B cell (primary cell): Measurements from ENCODE around the gene PREX1. TPM values are rescaled to one million over a fixed set of nuclear protein-coding genes. Genes with fewer than 3 reads are reported as not detected.
"Not testable (repeated sequence)": the region's sequence is repeated elsewhere in the genome, so short reads cannot be mapped to it uniquely, and the experiment has no call there.

Experiments
- ATAC-seq: fragments of 200-7000 bp; cut with Tn5 transposase; one replicate; pipeline ENCODE4 v1.10.0; 2021; ENCODE audit warnings: low read depth, mild to moderate bottlenecking, moderate number of reproducible peaks, moderate library complexity
- CTCF ChIA-PET: fragments of 350-600 bp; sonication (Branson Sonifier 250); formaldehyde crosslinking; loops from one replicate; lab custom pipeline; 2021; ENCODE audit warnings: antibody characterized with exemption, inconsistent platforms; lab: Charles Lee
- POLR2A ChIA-PET: fragments of 350-600 bp; sonication (Branson Sonifier 250); formaldehyde crosslinking; loops from one replicate; lab custom pipeline; 2021; ENCODE audit warnings: antibody characterized with exemption; lab: Charles Lee
- DNase-seq: peaks from one replicate; pipeline ENCODE4 v3.0.0; 2013
- H2AFZ ChIP-seq: 2 replicates; pipeline ENCODE4 v1.6.1; 2012; ENCODE audit warnings: mild to moderate bottlenecking, low read depth, low read length; ENCODE audit not compliant: insufficient read depth, poor library complexity, severe bottlenecking
- H3K27ac ChIP-seq, 2 donors: 1 replicate in 1 of 2; 2 replicates in 1 of 2; pipeline ENCODE4 v1.5.1; 2012 to 2013; ENCODE audit warnings: low read length in 2 of 2, mild to moderate bottlenecking in 2 of 2, moderate library complexity in 1 of 2
- H3K27me3 ChIP-seq, 4 experiments: fragments of 200-600 bp in 1 of 4; sonication (generic) in 1 of 4; replicated peaks in 1 of 4; 1 replicate in 2 of 4; 2 replicates in 2 of 4; pipeline versions ENCODE4 v1.6.1 to v1.7.0; 2013 to 2016; ENCODE audit warnings: low read length in 3 of 4, mild to moderate bottlenecking in 2 of 4, mixed read lengths in 1 of 4, moderate library complexity in 1 of 4; ENCODE audit not compliant: insufficient read depth in 4 of 4, control insufficient read depth in 3 of 4; ENCODE audit errors: control extremely low read depth in 1 of 4
- H3K36me3 ChIP-seq, 2 experiments: replicated peaks in 1 of 2; 1 replicate in 1 of 2; 2 replicates in 1 of 2; pipeline versions ENCODE4 v1.6.1 to v1.7.1; 2013; ENCODE audit warnings: low read length in 1 of 2; ENCODE audit not compliant: insufficient read depth in 2 of 2, control insufficient read depth in 1 of 2; ENCODE audit errors: control extremely low read depth in 1 of 2, extremely low read depth in 1 of 2
- H3K4me1 ChIP-seq, 2 donors: fragments of 200-600 bp in 1 of 2; sonication (generic) in 1 of 2; 1 replicate in 1 of 2; 2 replicates in 1 of 2; pipeline versions ENCODE4 v1.5.1 to v1.6.1; 2013 to 2017; ENCODE audit warnings: low read length in 2 of 2; ENCODE audit not compliant: control insufficient read depth in 2 of 2, insufficient read depth in 2 of 2
- H3K4me2 ChIP-seq: replicated peaks from 2 replicates; pipeline ENCODE3; 2012; ENCODE audit warnings: mild to moderate bottlenecking, low read depth, low read length; ENCODE audit not compliant: poor library complexity, severe bottlenecking
- H3K4me3 ChIP-seq, 5 experiments: fragments of 200-600 bp in 1 of 5; sonication (generic) in 1 of 5; 1 replicate in 3 of 5; 2 replicates in 2 of 5; pipeline versions ENCODE4 v1.5.1 to v1.7.0; 2011 to 2016; ENCODE audit warnings: low read length in 4 of 5, mild to moderate bottlenecking in 4 of 5, low read depth in 2 of 5, control low read depth in 1 of 5, moderate library complexity in 1 of 5; ENCODE audit not compliant: insufficient read depth in 1 of 5; ENCODE audit errors: control extremely low read depth in 1 of 5, extremely low read depth in 1 of 5
- H3K79me2 ChIP-seq: fragments of 200-600 bp; sonication (generic); one replicate; pipeline ENCODE4 v1.6.0; 2016; ENCODE audit warnings: low read length; ENCODE audit not compliant: control insufficient read depth, insufficient read depth
- H3K9ac ChIP-seq: fragments of 200-600 bp; sonication (generic); 2 replicates; pipeline ENCODE4 v1.6.1; 2017; ENCODE audit warnings: mild to moderate bottlenecking, low read length, moderate library complexity
- H3K9me3 ChIP-seq, 3 donors: one replicate each; pipeline versions ENCODE4 v1.6.1 to v1.7.1; 2013; ENCODE audit warnings: low read length in 2 of 3; ENCODE audit not compliant: control insufficient read depth in 2 of 3, insufficient read depth in 1 of 3; ENCODE audit errors: control extremely low read depth in 1 of 3
- H4K20me1 ChIP-seq: 2 replicates; pipeline ENCODE4 v1.6.0; 2012; ENCODE audit warnings: mild to moderate bottlenecking, low read length; ENCODE audit not compliant: insufficient read depth, control insufficient read depth, poor library complexity, severe bottlenecking
- H3K27ac Mint-ChIP-seq: one replicate; pipeline ENCODE4 v1.8.0; 2021; ENCODE audit warnings: mixed read lengths
- H3K27me3 Mint-ChIP-seq: one replicate; pipeline ENCODE4 v1.8.0; 2021; ENCODE audit warnings: mixed read lengths
- H3K4me1 Mint-ChIP-seq: one replicate; pipeline ENCODE4 v1.8.0; 2021; ENCODE audit warnings: mixed read lengths
- H3K4me3 Mint-ChIP-seq: one replicate; pipeline ENCODE4 v1.8.0; 2021; ENCODE audit warnings: mixed read lengths
- H3K9me3 Mint-ChIP-seq: one replicate; pipeline ENCODE4 v1.8.0; 2022; ENCODE audit warnings: mixed read lengths; ENCODE audit not compliant: insufficient read depth
- EZH2 ChIP-seq: IDR thresholded peaks from 2 replicates; pipeline ENCODE4 v1.6.1; 2012; ENCODE audit warnings: borderline replicate concordance, low read depth, mild to moderate bottlenecking, moderate library complexity, low read length; ENCODE audit not compliant: insufficient read depth, poor library complexity, severe bottlenecking
- WGBS: methylation state at CpG from one replicate; pipeline ENCODE4 v1.1.5; 2013; ENCODE audit warnings: missing lambda C conversion rate; ENCODE audit not compliant: insufficient coverage; 5-methylcytosine and 5-hydroxymethylcytosine counted together
- intact Hi-C: fragments of 100-400 bp; cut with micrococcal nuclease; formaldehyde crosslinking; loops from one replicate; pipeline ENCODE4 v1.10.0; 2022
- polyA plus RNA-seq: library from polyadenylated mRNA; depleted of rRNA; stranded (reverse); fragments of >200 nt; gene quantifications from 2 replicates; pipeline ENCODE4 v1.2.3, GENCODE V29; 2012
- total RNA-seq, 2 donors: library from RNA; stranded (reverse); fragments of 120-200 nt in 1 of 2; gene quantifications; 1 replicate in 1 of 2; 2 replicates in 1 of 2; pipeline versions ENCODE4 v1.2.3 to v1.2.4, GENCODE V29; 2013 to 2022
- TF ChIP-seq, protein P1 (sequence below): fragments of 200-600 bp; IDR thresholded peaks from one replicate; pipeline ENCODE4 v1.8.0; 2022; ENCODE audit warnings: antibody characterized with exemption, mild to moderate bottlenecking

The PREX1 gene
- total and polyA plus RNA-seq, 2 donors (not counting 1 experiment from before 2014, with no cell fraction given): 79.1 to 99.4 TPM

DNA sequence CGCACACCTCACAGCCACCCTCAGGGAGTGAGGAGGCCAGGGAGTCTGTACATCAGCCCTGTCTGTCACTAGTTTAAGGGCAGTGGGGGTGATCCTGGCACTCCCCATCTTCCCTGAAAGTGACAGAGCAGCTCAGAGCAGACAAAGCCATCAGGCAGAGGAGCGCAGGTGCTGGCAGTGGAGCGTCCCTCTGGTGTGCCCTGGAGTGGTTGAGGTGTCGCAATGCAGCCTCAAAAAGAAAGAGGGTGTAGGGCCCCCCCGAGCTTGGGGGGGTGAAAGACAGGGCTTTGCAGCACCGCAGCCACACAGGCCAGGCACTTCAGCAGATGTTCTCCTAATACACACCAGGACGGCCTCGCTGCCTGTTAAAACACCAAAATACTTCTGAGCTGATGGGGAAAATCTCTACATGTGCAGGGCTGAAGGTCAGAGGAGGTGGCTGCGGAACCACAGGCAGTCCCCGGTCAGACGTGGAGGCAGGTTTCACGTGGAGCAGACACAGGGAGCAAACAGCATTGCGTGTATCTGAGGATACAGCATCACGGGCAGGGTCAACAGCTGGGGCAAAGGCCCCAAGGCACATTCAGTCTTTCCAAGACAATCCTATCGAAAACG, 69.5 kb downstream of the PREX1 start:
- Mint-ChIP-seq H3K9me3 (peaks cover 5% of the 10 kb centered on the region), H3K4me1 (peaks cover 88% of the 10 kb centered on the region), H3K4me3 (peak overlapping the region; percentile 52), H3K27ac (peak overlapping the region; percentile 91), H3K27me3 (no peaks in the 10 kb centered on the region)
- intact Hi-C loops: no loop called here
- peaks cover 56 to 83% of the 10 kb centered on the region in 2 donors for H3K4me1 ChIP-seq
- peak overlapping the region; percentile 0 to 80 for H3K27ac ChIP-seq
- CTCF ChIA-PET: no interaction called here
- ATAC-seq: no peak
- TF ChIP-seq, protein P1, sequence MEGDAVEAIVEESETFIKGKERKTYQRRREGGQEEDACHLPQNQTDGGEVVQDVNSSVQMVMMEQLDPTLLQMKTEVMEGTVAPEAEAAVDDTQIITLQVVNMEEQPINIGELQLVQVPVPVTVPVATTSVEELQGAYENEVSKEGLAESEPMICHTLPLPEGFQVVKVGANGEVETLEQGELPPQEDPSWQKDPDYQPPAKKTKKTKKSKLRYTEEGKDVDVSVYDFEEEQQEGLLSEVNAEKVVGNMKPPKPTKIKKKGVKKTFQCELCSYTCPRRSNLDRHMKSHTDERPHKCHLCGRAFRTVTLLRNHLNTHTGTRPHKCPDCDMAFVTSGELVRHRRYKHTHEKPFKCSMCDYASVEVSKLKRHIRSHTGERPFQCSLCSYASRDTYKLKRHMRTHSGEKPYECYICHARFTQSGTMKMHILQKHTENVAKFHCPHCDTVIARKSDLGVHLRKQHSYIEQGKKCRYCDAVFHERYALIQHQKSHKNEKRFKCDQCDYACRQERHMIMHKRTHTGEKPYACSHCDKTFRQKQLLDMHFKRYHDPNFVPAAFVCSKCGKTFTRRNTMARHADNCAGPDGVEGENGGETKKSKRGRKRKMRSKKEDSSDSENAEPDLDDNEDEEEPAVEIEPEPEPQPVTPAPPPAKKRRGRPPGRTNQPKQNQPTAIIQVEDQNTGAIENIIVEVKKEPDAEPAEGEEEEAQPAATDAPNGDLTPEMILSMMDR: no peak
- no peak for TF ChIP-seq EZH2
- H3K36me3 ChIP-seq: peaks cover 2 to 30% of the 10 kb centered on the region in 2 experiments
- H3K4me3 ChIP-seq: no peak overlapping the region
- no peaks in the 10 kb centered on the region for H3K27me3 ChIP-seq
- no peak overlapping the region for H2AFZ ChIP-seq
- peaks cover 99% of the 10 kb centered on the region for H3K79me2 ChIP-seq
- no peak overlapping the region for H3K9ac ChIP-seq
- H3K9me3 ChIP-seq: peaks cover 0 to 26% (median 15%) of the 10 kb centered on the region in 3 donors
- peak overlapping the region; percentile 13 for H3K4me2 ChIP-seq
- POLR2A ChIA-PET: interaction anchor here (1.3 kb wide), 1 partner anchor 69 kb away, joined by 3 read pairs; no protein-coding TSS in a partner anchor
- H4K20me1 ChIP-seq: peaks cover 59% of the 10 kb centered on the region
- 71% methylated on average over 12 of the region's 16 CpGs for WGBS
- DNase-seq: peak; percentile 51

DNA sequence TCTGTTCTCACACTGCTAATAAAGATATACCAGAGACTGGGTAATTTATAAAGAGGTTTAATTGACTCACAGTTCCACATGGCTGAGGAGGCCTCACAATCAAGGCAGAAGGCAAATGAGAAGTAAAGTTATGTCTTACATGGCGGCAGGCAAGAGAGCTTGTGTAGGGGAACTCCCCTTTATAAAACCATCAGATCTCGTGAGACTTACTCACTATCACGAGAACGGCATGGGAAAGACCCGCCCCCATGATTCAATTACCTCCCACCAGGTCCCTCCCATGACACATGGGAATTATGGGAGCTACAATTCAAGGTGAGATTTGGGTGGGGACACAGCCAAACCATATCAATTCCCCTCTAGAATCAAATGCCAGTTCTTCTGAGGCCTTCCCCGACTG, 71.0 kb downstream of the PREX1 start:
- Histone ChIP-seq H3K27ac (peak overlapping the region in 1 of 2 donors; percentile 29), H3K9me3 (peaks cover 0 to 29% (median 15%) of the 10 kb centered on the region in 3 donors), H3K79me2 (peaks cover 99% of the 10 kb centered on the region), H4K20me1 (peaks cover 73% of the 10 kb centered on the region), H3K36me3 (peaks cover 2 to 26% of the 10 kb centered on the region in 2 experiments), H3K4me1 (peaks cover 64 to 85% of the 10 kb centered on the region in 2 donors)
- ATAC-seq, H3K4me3 Mint-ChIP-seq, H3K27me3 Mint-ChIP-seq, H3K4me3 ChIP-seq, H3K4me2 ChIP-seq, H3K9ac ChIP-seq, H3K9me3 Mint-ChIP-seq, H3K27me3 ChIP-seq, DNase-seq, intact Hi-C loops, H2AFZ ChIP-seq: not testable (repeated sequence)
- CTCF ChIA-PET: interaction anchor here (1.2 kb wide), 1 partner anchor 18 kb away, joined by 3 read pairs; no protein-coding TSS in a partner anchor
- Mint-ChIP-seq H3K27ac (peak overlapping the region; percentile 59), H3K4me1 (peaks cover 92% of the 10 kb centered on the region)
- POLR2A ChIA-PET: interaction anchor here (1.2 kb wide), 1 partner anchor 10 kb away, joined by 4 read pairs; no protein-coding TSS in a partner anchor
- WGBS: 100% methylated on average over 1 of the region's 6 CpGs
